Activated CD4-positive, alpha-beta T cell treated with anti-CD3 and anti-CD28 coated beads for 4 hours (primary cell): ENCODE data around the gene SMIM28.

Experiments used
- DNase-seq, 2 donors: peaks; one replicate each; pipeline ENCODE4 v3.0.0-alpha.2; 2020

SMIM28 gene

GRCh38 chr6:138431256-138432062 lies 53.8 kb downstream of the SMIM28 start:
- no peak for DNase-seq

GRCh38 chr6:138432063-138432356 lies 54.3 kb downstream of the SMIM28 start:
- DNase-seq: no peak
